Embryonic facial prominence (tissue), 1 donor: ENCODE results near the gene DCP1B.

Source experiments
- DNase-seq: peaks from one replicate; pipeline ENCODE4 v3.0.0-alpha.2; 2016; ENCODE audit errors: extremely low spot score

The DCP1B gene

DNA sequence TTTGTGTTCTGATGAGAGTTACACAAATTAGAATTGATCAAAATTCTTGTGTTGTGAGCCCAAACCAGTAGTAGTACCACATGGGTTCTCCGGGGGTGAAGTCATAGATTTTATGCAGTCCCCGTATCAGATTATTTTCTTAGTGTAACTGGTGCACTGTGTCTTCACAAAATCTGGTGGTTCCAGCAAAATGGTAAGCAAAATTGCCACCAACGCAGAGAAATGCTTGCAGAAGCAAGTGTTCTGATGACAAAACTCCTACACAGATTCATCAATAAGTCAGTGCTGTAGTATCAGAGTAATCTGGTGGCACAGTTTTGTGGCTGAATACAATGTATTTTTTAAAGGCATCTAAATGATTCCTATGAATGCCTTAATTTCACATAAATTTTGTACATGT lies 84.5 kb downstream of the DCP1B start:
- no peak for DNase-seq

DNA sequence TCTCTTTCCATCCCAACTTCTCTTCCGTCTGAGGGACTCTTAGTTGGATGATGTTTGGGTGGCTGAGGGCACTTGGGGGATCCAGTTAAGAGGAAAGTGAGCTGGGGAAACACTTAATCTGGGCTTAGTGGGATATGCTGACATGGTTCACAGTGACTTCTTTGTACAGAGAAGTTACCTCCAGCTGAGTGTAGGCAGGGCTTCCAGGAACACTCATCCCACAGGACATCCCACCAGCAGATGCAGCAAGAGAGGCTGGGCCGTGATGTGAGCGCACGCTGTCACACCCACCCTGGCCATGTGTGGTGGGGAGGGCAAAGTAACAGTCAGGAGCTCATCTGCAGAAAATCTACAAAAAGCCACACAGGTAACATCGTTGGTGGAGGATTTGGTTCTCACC lies 85.0 kb downstream of the DCP1B start:
- DNase-seq, result no peak

DNA sequence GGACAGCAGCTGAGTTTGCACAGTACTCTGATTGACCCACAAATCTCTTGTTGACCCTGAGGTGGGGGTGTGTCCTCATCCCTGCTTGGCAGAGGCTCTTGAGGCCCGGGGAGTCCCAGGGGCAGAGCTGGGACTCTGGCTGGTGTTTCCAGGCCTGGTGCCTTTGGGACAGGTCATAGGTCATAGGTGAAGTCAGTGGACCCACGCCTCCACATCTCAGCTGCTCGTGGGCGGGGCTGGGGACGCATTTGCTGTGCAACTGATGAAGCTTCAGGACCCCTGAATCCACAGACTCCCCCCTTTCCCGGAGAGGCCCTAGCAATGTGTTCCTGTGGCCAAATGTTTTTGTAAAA lies 85.4 kb downstream of the DCP1B start:
- DNase-seq, result no peak

DNA sequence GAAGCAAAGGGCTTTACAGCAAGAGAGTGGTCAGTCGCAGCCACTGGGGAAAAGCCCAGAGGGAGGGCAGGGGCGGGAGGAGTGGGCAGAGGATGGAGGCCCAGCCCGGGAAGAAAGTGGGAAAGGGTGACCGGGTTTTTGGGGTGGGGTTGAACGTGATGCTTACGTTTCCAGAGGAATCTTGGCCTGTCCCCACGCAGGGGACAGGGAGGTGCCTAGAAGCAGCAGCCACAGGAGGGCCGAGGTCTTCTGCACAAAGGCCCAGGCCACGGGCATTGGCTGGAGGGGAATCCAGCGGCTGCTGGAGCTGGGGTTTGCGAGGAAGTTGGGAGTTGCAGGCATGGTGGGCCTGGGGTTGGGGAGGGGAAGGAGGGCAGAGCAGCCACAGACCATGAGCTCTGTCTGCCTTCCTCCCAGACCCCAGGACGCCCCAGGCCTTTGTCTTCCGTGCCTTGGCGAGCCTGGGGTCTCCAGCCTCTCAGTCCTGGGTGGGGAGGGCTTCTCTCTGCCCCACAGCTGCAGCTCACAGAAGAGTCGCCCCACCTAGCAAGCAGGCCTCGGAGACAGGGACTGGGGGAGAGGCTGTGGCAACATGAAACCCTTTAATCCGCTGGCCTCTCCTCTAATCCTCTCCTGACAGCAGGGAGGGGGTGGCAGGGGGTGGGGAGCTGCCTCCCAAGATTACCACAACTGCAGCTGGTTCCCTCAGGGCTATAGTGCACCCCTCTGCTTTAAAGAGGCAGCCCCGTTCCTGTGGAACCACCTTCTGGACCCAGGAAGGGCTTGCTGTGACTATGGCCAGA lies 86.0 kb downstream of the DCP1B start, which contains the start of gene CACNA2D4:
CACNA2D4 (minus strand) TSS at position 572 of the 803 bp plus-strand sequence; CDS start at position 393, 179 bp downstream.
- DNase-seq, result no peak

DNA sequence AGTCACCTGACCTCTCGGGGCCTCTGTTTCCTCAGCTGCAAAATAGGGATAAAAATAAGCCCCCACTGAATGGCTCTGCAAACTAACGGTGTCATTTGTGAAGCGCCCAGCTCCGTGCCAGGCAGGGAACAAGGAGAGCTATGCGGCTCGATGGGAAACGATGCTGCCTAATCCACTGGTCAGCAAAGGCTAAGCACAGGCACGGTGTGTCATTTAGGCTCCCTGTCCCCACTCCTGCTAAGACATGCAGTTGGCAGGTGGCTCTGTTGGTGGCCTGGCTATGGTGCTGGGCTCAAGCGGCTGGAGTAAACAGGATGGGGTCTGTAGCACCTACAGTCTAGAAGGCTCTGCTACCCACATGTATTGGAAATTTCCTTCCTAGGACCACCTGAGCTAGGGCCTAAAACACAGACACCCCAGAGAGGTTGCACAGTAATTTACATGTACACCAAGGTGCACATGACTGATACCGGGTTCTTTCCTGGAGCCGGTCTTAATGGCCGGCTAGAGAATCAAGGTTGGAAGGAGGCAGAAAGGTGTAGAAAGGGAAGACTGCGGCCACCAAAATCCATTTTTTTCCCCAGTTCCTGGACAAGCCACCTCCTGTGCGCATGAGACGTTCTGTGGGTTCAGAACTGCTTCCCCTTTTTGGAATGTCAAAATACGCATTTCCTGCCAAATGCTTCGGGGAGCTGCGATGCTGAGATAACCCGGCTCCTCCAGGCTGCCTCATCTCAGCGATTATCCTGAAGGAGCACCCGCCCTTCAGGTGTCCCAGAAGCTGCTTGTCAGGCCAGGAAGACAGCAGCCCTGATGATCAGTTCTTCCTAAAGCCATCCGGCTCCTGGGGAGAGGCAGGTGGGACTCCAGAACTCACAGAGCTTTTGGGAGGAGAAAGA lies 86.8 kb downstream of the DCP1B start:
- no peak for DNase-seq

DNA sequence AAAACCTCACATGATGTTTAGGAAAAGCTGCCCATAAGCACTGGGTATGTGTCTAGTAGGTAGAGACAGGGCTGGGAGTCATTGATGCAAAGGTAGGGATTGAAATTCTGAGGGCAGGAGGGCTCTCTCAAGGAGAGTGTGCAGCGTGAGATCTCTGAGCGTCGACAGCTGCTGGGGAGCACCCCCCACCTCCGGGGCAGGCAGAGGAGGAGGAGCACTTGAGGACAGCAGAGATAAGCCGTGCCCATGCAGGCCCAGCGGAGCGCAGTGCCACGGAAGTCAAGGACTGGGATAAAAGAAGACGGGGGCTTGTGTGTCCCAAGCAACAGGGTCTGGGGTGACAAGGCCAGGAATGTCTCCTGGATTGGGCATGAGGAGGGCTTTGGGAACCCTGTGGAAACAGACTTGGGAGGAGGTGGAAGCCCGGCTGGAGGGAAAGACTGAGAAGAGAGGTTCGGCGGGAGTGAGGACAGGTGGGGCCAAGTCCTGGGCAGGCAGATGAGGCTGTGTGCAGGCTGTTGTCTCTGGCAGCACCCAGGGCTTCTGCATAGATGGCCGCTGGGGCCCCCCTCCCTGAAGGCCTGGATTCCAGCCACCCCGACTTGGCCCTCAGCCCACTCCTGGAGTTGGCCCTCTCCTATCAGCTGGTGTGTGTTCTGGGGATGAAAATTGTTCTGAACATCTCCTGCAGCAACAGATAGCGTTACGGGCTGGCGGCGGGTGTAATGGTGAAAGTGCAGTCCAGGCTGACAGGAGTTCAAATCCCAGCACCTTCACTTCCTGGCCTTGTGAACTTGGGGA lies 87.7 kb downstream of the DCP1B start:
- no peak for DNase-seq

DNA sequence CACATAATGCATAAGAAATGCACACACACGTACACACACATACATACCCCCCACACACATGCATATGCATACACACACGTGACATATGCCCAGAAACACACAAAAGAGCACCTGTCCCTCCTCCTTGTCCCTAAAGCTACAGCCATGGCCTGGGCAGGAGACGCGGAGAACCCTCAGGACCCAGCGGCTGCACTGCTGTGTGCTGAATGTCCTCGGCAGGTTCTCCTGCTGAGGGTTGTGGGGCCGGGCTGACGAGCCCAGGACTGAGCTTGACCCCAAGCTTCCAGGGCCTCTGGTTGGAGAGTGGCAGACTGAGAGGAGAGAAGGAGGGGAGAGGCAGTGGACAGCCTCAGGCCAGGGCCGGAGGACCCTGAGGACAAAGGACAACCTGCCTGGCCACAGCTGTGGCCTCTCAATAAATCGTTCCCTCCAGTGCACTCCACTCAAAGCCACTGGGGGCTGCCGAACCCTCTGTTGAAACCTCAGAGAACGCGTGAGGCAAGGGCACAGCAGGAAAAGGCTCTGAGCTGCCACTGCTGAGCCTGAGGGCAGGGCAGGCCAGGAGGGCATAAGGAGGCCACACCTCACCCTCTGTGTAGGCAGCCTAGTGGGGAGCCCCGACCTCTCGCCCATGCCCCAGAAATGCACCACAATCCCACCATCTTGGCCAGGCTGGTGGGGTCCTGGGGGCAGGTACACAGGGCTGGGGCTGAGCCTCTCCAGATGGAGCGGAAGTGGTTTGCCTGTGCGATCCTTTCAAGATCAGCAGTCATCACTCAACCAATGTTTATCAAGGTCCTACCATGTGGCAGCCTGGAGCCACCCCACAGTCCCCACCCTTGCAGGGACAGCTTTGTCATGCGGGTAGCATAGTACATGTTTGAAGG lies 88.9 kb downstream of the DCP1B start:
- DNase-seq, result no peak

DNA sequence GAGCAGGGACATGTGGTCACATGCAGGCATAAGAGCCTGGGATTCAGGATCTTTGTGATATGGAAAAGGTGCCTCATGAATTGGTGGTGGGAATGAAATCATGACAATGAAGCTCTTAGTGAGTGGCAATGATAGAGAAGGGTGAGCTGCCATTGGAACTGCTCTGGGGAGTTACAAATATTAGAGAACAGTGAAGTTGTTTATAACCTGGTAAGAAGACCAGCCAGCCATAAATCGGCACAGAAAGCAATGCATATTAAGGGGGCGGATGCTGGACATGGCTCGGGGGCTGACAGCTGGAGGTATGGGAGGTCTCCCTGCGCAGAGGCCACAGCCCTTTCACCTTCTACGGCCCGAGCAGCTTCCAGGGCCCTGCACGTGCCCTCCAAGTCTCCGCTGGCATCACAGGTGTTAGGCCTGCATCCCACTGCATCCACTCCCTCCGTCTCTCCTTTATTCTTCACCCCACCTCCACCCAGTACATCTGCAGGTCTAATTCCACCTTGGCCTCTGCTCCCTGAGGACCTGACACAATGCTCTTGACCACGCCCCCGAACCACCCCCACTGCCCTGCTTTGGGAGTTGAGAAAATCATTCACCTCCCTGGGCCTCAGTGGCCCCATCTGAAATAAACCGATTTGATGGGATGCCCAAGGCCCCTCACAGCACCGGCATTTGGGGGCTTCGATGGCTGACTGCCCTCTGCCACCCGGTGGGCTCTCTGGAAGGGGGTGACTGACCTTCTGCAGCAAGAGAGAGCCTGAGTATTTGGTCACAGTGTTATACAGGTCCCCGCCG lies 89.9 kb downstream of the DCP1B start:
- DNase-seq, result no peak

DNA sequence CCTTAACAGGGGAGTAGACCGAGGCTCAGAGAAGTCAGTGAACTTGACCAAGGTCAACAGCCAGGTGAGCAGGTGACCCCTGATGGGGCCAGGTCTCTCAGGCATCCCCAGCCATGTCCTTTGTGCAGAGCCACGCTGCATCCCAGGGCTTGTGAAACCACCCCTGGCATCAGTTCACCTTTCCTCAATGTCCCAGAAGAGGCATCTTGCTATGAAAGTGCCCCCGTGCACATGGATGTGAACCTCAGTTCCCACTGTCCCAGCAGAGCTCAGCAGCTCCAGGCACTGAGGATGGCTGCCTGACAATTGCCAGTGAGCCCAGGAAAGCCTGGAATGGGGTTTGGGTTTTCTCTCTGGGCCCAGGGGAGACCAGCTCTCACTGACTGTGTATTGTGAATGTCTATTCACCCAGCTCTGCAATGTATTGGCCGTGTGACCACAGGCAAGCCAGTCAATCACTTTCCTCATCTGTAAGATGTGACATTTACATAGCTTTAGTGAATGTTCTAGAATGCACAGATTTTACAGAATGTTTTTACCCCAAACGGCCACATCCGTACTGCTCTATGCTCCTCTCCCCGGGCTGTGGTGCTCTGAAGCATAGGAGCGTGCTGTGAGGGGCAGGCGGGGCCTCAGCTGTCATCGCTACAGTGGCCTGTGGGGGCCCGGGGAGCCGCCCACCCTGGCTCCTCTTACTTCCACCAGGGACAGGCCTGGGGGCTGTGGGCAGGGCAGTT lies 90.7 kb downstream of the DCP1B start:
- no peak for DNase-seq

DNA sequence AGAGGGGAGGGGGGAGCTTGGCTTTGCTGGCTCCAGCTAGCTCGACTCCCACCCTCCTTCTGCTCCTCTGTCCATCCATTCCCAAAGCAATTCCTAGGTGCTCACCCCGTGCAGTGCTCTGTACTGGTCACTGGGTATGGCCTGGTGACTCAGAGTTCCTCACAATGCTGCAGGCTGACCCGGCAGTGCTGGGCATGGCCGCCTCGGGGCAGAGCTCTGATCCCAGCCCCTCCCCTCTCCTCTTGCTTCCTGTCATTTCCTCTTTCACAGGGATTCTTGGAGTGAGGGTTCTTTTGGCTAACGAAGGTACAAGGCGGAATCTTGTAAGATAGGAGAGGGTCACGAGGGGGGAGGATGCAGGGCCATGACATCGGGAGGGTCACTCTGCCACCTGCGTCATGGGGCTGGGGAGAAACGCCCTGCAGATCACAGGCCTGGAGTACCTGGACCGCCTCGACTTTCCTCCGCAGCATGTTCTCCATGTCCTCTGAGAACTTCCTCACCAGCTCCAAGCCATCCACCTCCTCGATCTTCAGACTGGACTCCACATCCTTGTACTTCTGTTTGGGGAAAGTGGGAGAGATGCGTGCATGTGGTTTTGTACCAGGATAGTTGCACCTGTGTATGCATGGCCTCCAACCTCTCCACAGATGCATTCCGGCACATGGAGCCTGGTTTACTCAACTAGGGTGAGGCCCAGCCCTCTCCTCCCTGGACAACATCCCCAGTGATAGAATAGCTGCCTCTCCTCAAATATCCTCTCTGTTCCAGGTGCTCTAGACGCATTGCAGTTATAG lies 91.5 kb downstream of the DCP1B start:
- no peak for DNase-seq

DNA sequence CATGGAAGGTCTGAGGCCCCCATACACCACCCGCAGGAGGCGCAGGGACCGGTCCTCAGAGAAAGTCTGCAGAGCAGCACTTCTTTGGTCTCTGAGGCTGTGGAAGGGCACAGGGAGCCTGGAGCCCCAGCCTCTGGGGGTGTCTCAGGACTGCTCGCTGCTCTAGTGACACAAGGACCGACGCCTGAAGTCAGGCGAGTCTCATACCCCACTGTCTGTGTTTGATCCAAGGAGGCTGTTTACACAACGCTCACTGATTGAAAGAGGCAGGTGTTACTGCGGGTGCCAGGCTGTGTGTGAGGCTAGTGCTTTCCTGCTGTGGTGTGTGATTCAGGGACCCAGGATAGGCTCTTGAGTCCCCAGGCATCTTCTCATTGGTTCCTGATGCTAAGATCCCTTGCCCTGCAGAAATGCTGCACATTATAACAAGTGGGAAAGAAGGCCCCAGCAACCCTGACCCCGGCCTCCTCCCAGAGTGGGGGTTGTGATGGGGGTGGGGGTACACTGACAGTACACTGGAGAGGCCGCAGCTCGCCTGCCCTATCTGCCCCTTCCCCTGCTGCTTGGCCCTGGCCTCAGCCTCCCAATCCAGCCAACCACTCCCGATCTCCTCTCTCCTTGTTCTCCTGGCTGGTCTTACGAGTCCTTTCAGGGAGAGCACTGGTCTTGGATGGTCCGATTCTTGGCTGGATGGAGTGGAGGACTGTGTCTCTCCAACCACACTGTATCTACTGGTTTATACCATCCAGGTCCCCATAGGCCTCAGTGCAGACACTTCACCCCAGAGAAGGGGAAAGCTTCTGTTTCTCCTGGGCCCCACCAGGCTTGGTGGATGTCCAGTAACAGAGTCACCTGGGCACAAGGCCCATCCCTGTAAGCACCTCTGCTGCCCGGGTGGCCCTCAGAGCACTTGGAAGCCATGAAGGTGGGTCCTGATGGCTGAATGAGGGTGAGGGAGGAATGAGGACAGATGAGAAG lies 92.4 kb downstream of the DCP1B start:
- DNase-seq, result no peak

DNA sequence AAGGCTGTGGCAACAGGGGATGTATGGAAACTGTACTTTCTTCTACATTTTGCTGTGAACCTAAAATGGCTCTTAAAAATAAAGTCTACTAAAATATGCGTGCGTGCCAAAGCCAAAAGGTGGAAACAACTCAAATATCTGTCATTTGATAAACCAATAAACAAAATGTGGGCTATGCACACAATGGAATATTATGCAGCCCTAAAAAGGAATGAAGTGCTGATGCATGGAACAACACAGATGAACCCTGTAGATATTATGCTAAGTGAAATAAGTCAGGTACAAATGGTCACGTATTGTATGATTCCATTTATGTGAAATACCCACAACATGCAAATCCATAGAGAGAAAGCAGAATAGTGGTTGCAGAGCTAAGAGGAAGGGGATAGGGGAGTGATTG lies 93.8 kb downstream of the DCP1B start:
- no peak for DNase-seq

DNA sequence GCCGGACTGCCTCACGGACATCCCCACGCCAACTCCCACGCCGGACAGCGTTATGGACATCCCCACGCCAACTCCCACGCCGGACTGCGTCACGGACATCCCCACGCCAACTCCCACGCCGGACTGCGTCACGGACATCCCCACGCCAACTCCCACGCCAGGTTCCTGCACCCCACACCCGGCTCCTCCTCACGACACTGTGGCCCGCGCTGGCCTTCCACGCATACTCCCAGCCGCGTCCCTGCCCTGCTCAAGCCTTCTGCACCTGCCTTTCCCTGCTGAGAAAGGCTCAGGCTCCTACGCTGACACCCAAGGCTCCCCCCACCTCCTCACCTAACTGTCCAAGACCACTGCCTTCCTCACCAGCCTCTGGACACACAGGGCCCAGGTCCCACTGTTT lies 95.5 kb downstream of the DCP1B start:
- DNase-seq, result no peak

DNA sequence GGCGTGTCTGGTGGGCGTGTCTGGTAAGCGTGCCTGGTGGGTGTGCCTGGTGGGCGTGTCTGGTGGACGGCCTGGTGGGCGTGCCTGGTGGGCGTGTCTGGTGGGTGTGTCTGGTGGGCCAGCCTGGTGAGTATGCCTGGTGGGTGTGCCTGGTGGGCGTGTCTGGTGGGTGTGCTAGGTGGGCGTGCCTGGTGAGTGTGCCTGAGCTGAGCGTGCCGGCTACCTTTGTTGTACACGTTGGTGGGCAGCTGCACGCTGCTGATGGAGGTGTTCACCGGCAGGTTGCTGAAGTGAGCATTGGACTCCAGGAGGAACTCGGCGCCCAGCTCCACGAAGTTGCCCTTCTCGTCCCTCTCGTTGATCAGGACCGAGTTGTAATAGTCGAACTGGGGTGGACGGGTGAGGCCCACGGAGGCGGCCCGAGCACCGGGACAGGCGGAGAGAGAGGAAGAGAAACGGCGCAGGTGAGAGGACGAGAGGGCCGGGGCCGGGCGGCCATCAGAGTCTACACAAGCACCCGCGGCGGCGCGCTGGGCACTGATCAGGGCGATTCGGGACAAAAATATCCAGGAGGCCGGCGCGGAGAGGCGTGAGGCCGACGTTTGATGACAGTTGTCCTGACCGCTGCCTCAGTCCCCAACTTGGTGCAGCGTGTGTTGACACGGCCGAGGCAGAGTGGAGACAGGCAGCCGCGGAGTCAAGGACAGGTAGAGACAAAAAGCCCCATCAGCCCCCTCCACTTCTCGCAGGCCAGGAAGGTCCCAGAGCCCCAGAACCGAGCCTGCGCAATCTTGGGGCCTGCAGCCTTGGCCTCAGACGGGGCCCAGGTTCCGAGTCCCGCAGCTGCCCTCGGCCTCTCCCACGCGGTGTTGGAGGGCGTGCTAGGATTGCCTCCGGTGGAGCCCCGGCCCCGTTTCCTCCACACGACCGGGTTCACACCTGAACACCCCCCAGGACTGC lies 96.3 kb downstream of the DCP1B start:
- no peak for DNase-seq

DNA sequence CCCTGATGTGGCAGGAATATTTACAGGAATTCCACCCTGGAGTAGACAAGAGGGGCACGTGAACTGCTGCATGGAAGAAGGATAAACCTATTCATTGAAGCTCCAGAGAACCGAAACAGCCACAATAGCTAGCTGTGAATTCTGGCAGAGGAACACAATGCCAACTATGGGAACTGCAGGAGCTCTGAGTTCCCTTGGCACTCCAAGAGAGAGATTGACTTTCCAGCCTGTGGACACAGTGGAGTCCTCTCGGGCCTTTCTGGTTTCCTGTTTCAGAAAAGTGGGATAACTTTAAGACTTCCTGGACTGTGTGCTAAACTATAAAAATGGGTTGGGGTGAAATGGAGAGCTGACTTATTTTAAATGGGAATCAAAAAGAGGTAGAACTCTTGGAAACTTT lies 97.7 kb downstream of the DCP1B start:
- no peak for DNase-seq

DNA sequence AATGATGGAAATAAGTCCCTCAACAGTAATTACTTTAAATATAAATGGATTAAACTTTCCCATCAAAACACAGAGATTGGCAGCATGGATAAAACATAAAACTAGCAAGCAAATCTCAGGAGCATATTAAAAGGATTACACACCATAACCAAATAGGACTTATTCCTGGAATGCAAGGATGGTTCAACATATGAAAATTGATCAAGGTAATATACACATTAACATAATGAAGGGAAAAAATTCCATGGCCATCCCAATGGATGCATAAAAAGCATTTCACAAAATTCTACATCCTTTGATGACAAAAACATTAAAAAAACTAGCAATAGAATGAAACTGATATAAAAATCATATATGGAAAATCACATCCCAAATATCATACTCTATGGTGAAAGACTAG lies 99.4 kb downstream of the DCP1B start:
- DNase-seq, result no peak
